Measurements from ENCODE around the gene PANX3. TPM values are rescaled to one million over a fixed set of nuclear protein-coding genes. Genes with fewer than 3 reads are reported as not detected.

Gene PANX3
- total and polyA plus RNA-seq, 10 of the 15 experiments (the other 5 are each of a cell fraction or from before 2014, with no cell fraction given), result not detected

- DNase-seq (ENCODE audit: low read depth, low spot score) (no peak), ATAC-seq (no peak), FAIRE-seq (no peak)
- ChIA-PET RAD21 (ENCODE audit: unreplicated experiment) (interaction anchor here (1.6 kb wide), 1 partner anchor 196 kb away, joined by 5 read pairs; no protein-coding TSS in a partner anchor), SMC1A (ENCODE audit: uncharacterized antibody, unreplicated experiment) (interaction anchor here (0.7 to 1.3 kb wide), 3 partner anchors 19 to 213 kb away, joined by 3 to 4 read pairs (median 4); no protein-coding TSS in a partner anchor), POLR2A (no interaction called here), CTCF (interaction anchor here (0.7 to 7.6 kb wide), 9 partner anchors 17 to 261 kb away, joined by 3 to 52 read pairs (median 4); no protein-coding TSS in a partner anchor)
- TF ChIP-seq, protein P1, sequence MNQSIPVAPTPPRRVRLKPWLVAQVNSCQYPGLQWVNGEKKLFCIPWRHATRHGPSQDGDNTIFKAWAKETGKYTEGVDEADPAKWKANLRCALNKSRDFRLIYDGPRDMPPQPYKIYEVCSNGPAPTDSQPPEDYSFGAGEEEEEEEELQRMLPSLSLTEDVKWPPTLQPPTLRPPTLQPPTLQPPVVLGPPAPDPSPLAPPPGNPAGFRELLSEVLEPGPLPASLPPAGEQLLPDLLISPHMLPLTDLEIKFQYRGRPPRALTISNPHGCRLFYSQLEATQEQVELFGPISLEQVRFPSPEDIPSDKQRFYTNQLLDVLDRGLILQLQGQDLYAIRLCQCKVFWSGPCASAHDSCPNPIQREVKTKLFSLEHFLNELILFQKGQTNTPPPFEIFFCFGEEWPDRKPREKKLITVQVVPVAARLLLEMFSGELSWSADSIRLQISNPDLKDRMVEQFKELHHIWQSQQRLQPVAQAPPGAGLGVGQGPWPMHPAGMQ (IDR thresholded peaks at IDR 0.05; ENCODE audit: borderline replicate concordance), result no peak
- no peak for TF ChIP-seq BMI1 (IDR thresholded peaks at IDR 0.05; ENCODE audit: borderline replicate concordance)
- no peak for TF ChIP-seq BCL11A (IDR thresholded peaks at IDR 0.05; ENCODE audit: low read depth, low read length)
- TF ChIP-seq SMARCA5 (IDR thresholded peaks at IDR 0.05), result no peak
- TF ChIP-seq CBFB (IDR thresholded peaks at IDR 0.05; ENCODE audit: low read depth), result no peak
- no peak for TF ChIP-seq NFYA (IDR thresholded peaks at IDR 0.05; ENCODE audit: borderline replicate concordance, low read depth, low read length)
- no peak for TF ChIP-seq USF2 (IDR thresholded peaks at IDR 0.05; ENCODE audit: borderline replicate concordance, low read depth, low read length)
- TF ChIP-seq ESRRA (IDR thresholded peaks at IDR 0.05; ENCODE audit: low read length), result no peak
- TF ChIP-seq BACH1 (IDR thresholded peaks at IDR 0.05; ENCODE audit: borderline replicate concordance), result no peak
- no peak for TF ChIP-seq ATF7 (IDR thresholded peaks at IDR 0.05; ENCODE audit: low read depth)
- TF ChIP-seq, protein P2, sequence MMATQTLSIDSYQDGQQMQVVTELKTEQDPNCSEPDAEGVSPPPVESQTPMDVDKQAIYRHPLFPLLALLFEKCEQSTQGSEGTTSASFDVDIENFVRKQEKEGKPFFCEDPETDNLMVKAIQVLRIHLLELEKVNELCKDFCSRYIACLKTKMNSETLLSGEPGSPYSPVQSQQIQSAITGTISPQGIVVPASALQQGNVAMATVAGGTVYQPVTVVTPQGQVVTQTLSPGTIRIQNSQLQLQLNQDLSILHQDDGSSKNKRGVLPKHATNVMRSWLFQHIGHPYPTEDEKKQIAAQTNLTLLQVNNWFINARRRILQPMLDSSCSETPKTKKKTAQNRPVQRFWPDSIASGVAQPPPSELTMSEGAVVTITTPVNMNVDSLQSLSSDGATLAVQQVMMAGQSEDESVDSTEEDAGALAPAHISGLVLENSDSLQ (IDR thresholded peaks at IDR 0.05), result no peak
- H3K4me2 ChIP-seq (ENCODE audit: control insufficient read depth, insufficient read depth), result no peak overlapping the region
- in situ Hi-C loops (cut with MboI), result no loop called here
- WGBS (ENCODE audit: insufficient coverage, insufficient replicate concordance, low lambda C conversion rate, missing lambda C conversion rate), result 96% methylated on average over 5 of the region's 5 CpGs
- no peaks in the 10 kb centered on the region for H3K79me2 ChIP-seq (ENCODE audit: control insufficient read depth, insufficient read depth, low read length)
- H4K20me1 ChIP-seq (ENCODE audit: control insufficient read depth, insufficient read depth), result no peaks in the 10 kb centered on the region
- no peaks in the 10 kb centered on the region; the same call in 1 of the 2 replicates for H3K4me1 ChIP-seq (ENCODE audit: control insufficient read depth, insufficient read depth, low read length)
- H3K27ac ChIP-seq (ENCODE audit: control insufficient read depth, insufficient read depth), result no peak overlapping the region
- intact Hi-C loops (cut with micrococcal nuclease; ENCODE audit: unreplicated experiment), result no loop called here
- no peak overlapping the region for H3K4me3 ChIP-seq
- H3K36me3 ChIP-seq (ENCODE audit: control insufficient read depth in 2 of 2, insufficient read depth in 2 of 2, low read length in 1 of 2), result no peaks in the 10 kb centered on the region; a peak in 2 of 4 replicates
- H3K27me3 ChIP-seq (replicated peaks in 1 of 2; ENCODE audit: control insufficient read depth in 2 of 2, insufficient read depth in 2 of 2, low read length in 1 of 2), result no peaks in the 10 kb centered on the region
- no peaks in the 10 kb centered on the region; the same call in 2 of the 3 replicates for H3K9me3 ChIP-seq (replicated peaks; ENCODE audit: control insufficient read depth, insufficient read depth, low read length)
- H3K9ac ChIP-seq (ENCODE audit: control insufficient read depth, insufficient read depth, low read length), result no peak overlapping the region
- no peak overlapping the region for H2AFZ ChIP-seq (ENCODE audit: control insufficient read depth, low read depth, low read length)
- BruUV-seq (replicated peaks), result no TSS peak
These were observed 29.4 kb downstream of the PANX3 start for GRCh38 chr11:124640666-124641065.

Data from GM12878 (cell line).